ENCODE data around the gene EPHA8.

- TF ChIP-seq CTCF (IDR thresholded peaks at IDR 0.05) (no peak), POLR2A (IDR thresholded peaks at IDR 0.05; ENCODE audit: low read depth) (no peak), EP300 (IDR thresholded peaks at IDR 0.05) (no peak)
Observed at GRCh38 chr1:22520871-22521270, 42.4 kb upstream of the EPHA8 start.
